HEK293 (cell line): ENCODE measurements around the gene ZFYVE21.

Experiments
- BCL11B ChIP-seq: fragments of 450-650 bp; formaldehyde crosslinking; IDR thresholded peaks from 2 replicates; pipeline ENCODE4 v1.5.1; 2016; ENCODE audit warnings: low read depth, missing biosample characterization, missing genetic modification characterization
- BCL6B ChIP-seq: fragments of 450-650 bp; formaldehyde crosslinking; IDR thresholded peaks from 2 replicates; pipeline ENCODE4 v1.5.1; 2017; ENCODE audit warnings: missing biosample characterization, missing genetic modification characterization
- GFI1B ChIP-seq: fragments of 450-650 bp; formaldehyde crosslinking; IDR thresholded peaks from 2 replicates; pipeline ENCODE4 v1.5.1; 2016; ENCODE audit warnings: missing biosample characterization, missing genetic modification characterization
- GLI4 ChIP-seq: fragments of 450-650 bp; formaldehyde crosslinking; IDR thresholded peaks from 2 replicates; pipeline ENCODE4 v1.5.1; 2016; ENCODE audit warnings: missing biosample characterization, missing genetic modification characterization
- GLIS1 ChIP-seq: fragments of 450-650 bp; formaldehyde crosslinking; IDR thresholded peaks from 2 replicates; pipeline ENCODE4 v1.5.1; 2016; ENCODE audit warnings: missing biosample characterization, missing genetic modification characterization
- HIC1 ChIP-seq: fragments of 450-650 bp; formaldehyde crosslinking; IDR thresholded peaks from 2 replicates; pipeline ENCODE4 v1.5.1; 2016; ENCODE audit warnings: missing biosample characterization, missing genetic modification characterization
- KLF16 ChIP-seq: fragments of 450-650 bp; formaldehyde crosslinking; IDR thresholded peaks from 2 replicates; pipeline ENCODE4 v1.5.1; 2017; ENCODE audit warnings: missing biosample characterization, missing genetic modification characterization
- KLF7 ChIP-seq: fragments of 450-650 bp; formaldehyde crosslinking; IDR thresholded peaks from 2 replicates; pipeline ENCODE4 v1.5.1; 2016; ENCODE audit warnings: missing biosample characterization, missing genetic modification characterization, borderline replicate concordance
- PATZ1 ChIP-seq: fragments of 450-650 bp; formaldehyde crosslinking; IDR thresholded peaks from 2 replicates; pipeline ENCODE4 v1.5.1; 2016; ENCODE audit warnings: missing biosample characterization, missing genetic modification characterization
- PRDM1 ChIP-seq: fragments of 450-650 bp; formaldehyde crosslinking; IDR thresholded peaks from 2 replicates; pipeline ENCODE4; 2016; ENCODE audit warnings: missing biosample characterization, missing genetic modification characterization
- REPIN1 ChIP-seq: fragments of 450-650 bp; formaldehyde crosslinking; IDR thresholded peaks from 2 replicates; pipeline ENCODE4 v1.5.1; 2017; ENCODE audit warnings: missing biosample characterization, missing genetic modification characterization, low read depth
- SETDB1 ChIP-seq: IDR thresholded peaks from one replicate; pipeline ENCODE4 v1.6.1; 2017; ENCODE audit warnings: mild to moderate bottlenecking, low read length, moderate library complexity, mixed read lengths; ENCODE audit not compliant: insufficient read length
- SP3 ChIP-seq: fragments of 450-650 bp; formaldehyde crosslinking; IDR thresholded peaks from 2 replicates; pipeline ENCODE4 v1.5.1; 2016; ENCODE audit warnings: missing biosample characterization, missing genetic modification characterization
- TSHZ1 ChIP-seq: fragments of 450-650 bp; formaldehyde crosslinking; IDR thresholded peaks from 2 replicates; pipeline ENCODE4 v1.5.1; 2016; ENCODE audit warnings: missing biosample characterization, missing genetic modification characterization, borderline replicate concordance
- YY1 ChIP-seq: fragments of 450-650 bp; formaldehyde crosslinking; IDR thresholded peaks from 2 replicates; pipeline ENCODE4 v1.5.1; 2018; ENCODE audit warnings: missing biosample characterization, missing genetic modification characterization
- ZBTB1 ChIP-seq: fragments of 450-650 bp; formaldehyde crosslinking; IDR thresholded peaks from 2 replicates; pipeline ENCODE4 v1.5.1; 2016; ENCODE audit warnings: missing biosample characterization, missing genetic modification characterization
- ZBTB20 ChIP-seq: fragments of 450-650 bp; formaldehyde crosslinking; IDR thresholded peaks from 2 replicates; pipeline ENCODE4 v1.5.1; 2016; ENCODE audit warnings: missing biosample characterization, missing genetic modification characterization
- ZFP37 ChIP-seq: fragments of 450-650 bp; formaldehyde crosslinking; IDR thresholded peaks from 2 replicates; pipeline ENCODE4 v1.5.1; 2016; ENCODE audit warnings: missing biosample characterization, missing genetic modification characterization
- ZNF184 ChIP-seq: fragments of 450-650 bp; IDR thresholded peaks from 2 replicates; pipeline ENCODE4 v1.5.1; 2018; ENCODE audit warnings: missing biosample characterization, mild to moderate bottlenecking, missing genetic modification characterization
- ZNF2 ChIP-seq: fragments of 450-650 bp; formaldehyde crosslinking; IDR thresholded peaks from 2 replicates; pipeline ENCODE4 v1.5.1; 2016; ENCODE audit warnings: missing biosample characterization, missing genetic modification characterization
- ZNF280D ChIP-seq: fragments of 450-650 bp; formaldehyde crosslinking; IDR thresholded peaks from 2 replicates; pipeline ENCODE4 v1.5.1; 2016; ENCODE audit warnings: missing biosample characterization, missing genetic modification characterization
- ZNF341 ChIP-seq: fragments of 450-650 bp; formaldehyde crosslinking; IDR thresholded peaks from 2 replicates; pipeline ENCODE4; 2016; ENCODE audit warnings: low read depth, missing biosample characterization, missing genetic modification characterization
- ZNF623 ChIP-seq: fragments of 450-650 bp; formaldehyde crosslinking; IDR thresholded peaks from 2 replicates; pipeline ENCODE4 v1.5.1; 2016; ENCODE audit warnings: missing biosample characterization, missing genetic modification characterization
- ZNF692 ChIP-seq: fragments of 450-650 bp; formaldehyde crosslinking; IDR thresholded peaks from 2 replicates; pipeline ENCODE4 v1.5.1; 2016; ENCODE audit warnings: missing biosample characterization, missing genetic modification characterization
- ZNF747 ChIP-seq: fragments of 450-650 bp; formaldehyde crosslinking; IDR thresholded peaks from 2 replicates; pipeline ENCODE4 v1.5.1; 2016; ENCODE audit warnings: missing biosample characterization, missing genetic modification characterization
- ZNF792 ChIP-seq: fragments of 450-650 bp; formaldehyde crosslinking; IDR thresholded peaks from 2 replicates; pipeline ENCODE4 v1.5.1; 2016; ENCODE audit warnings: missing biosample characterization, missing genetic modification characterization
- ZSCAN23 ChIP-seq: fragments of 450-650 bp; formaldehyde crosslinking; IDR thresholded peaks from 2 replicates; pipeline ENCODE4 v1.5.1; 2016; ENCODE audit warnings: missing biosample characterization, missing genetic modification characterization

ZFYVE21 gene

GRCh38 chr14:103716091-103716801 lies 636 bp downstream of the ZFYVE21 start (continued):
- TF ChIP-seq PATZ1 (tag by site-specific recombination) (0 out of 2 replicates have a peak, but pooled peaks have one; percentile 13), REPIN1 (tag by site-specific recombination) (no peak), ZNF184 (tag by site-specific recombination) (no peak), SETDB1 (no peak), PRDM1 (tag by site-specific recombination) (no peak), ZBTB1 (tag by site-specific recombination) (no peak), GLI4 (tag by site-specific recombination) (no peak), ZNF280D (tag by site-specific recombination) (no peak), BCL6B (no peak), ZNF623 (tag by site-specific recombination) (no peak), TSHZ1 (tag by site-specific recombination) (no peak), ZNF747 (tag by site-specific recombination) (no peak), KLF16 (tag by site-specific recombination) (no peak), ZNF692 (tag by site-specific recombination) (0 out of 2 replicates have a peak, but pooled peaks have one; percentile 20), YY1 (tag by site-specific recombination) (no peak), KLF7 (tag by site-specific recombination) (no peak), GLIS1 (tag by site-specific recombination) (0 out of 2 replicates have a peak, but pooled peaks have one; percentile 19), GFI1B (no peak), ZNF792 (tag by site-specific recombination) (no peak), BCL11B (tag by site-specific recombination) (peak; percentile 18; the same call in 1 of the 2 replicates), SP3 (0 out of 2 replicates have a peak, but pooled peaks have one; percentile 22), ZNF341 (no peak), ZNF2 (tag by site-specific recombination) (no peak), ZFP37 (tag by site-specific recombination) (no peak), HIC1 (tag by site-specific recombination) (no peak), ZBTB20 (0 out of 2 replicates have a peak, but pooled peaks have one; percentile 11), ZSCAN23 (tag by site-specific recombination) (no peak)
